DMS 273 (cell line): ENCODE data around the gene SP110.
A peak's percentile ranks its signal among the peaks of the same experiment; 100 is the strongest.
"Not testable (repeated sequence)": the region's sequence is repeated elsewhere in the genome, so short reads cannot be mapped to it uniquely, and the experiment has no call there.

ENCODE experiments used
- DNase-seq: peaks from one replicate; lab custom pipeline; 2025; ENCODE audit not compliant: unreplicated experiment; lab: John Stamatoyannopoulos, UW

The SP110 gene

DNA sequence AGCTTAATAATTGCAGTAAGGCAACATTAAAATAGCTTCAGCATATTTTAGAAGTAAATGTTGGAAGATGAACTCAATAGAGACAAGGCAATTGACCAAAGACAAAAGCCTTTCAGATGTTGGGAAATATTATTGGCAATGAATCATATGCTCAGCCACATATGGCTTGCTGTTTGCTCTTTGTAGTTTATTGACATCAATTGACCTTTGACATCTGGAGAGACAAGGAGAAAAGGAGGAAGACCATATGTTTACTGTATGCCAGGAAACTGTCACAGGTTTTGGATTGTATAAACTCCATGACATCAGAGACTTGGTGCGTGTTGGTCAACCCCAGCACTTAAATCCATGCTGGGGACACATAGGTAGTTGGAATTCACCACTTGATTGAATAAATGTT, 90.4 kb downstream of the SP110 start:
- DNase-seq = peak; percentile 29

DNA sequence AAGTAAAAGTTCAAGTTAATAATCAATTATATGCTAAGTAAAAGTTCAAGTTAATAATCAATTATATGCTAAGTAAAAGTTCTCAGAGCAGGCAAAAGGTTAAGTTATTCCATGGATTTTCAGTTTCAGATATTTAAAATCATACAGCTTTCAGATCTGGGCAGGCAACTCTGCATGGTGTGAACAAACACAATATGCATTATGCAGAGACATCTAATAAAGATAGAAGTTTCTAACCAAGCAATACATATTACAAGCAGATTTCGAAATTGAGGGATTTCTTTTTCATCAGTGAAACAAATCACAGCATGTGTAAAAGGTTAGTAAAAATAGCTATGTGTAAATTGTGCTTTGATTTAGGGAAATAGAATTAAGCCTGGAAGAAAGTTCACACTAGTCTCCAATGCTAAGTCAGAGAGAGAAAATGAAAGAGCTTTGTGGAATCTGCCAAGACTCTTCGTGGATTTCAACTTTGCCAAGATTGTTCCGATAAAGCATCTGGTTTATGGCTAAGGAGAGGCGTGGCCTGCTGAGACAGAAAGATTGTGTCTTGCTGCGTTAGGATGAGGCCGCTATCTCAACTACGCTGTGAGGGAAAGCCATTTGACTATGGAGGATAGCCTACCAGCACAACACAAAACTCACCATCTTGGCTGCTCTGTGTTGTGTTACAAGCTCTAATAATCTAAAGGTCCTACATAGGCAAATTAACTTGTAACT, 91.0 kb downstream of the SP110 start:
- peak; percentile 54 for DNase-seq

DNA sequence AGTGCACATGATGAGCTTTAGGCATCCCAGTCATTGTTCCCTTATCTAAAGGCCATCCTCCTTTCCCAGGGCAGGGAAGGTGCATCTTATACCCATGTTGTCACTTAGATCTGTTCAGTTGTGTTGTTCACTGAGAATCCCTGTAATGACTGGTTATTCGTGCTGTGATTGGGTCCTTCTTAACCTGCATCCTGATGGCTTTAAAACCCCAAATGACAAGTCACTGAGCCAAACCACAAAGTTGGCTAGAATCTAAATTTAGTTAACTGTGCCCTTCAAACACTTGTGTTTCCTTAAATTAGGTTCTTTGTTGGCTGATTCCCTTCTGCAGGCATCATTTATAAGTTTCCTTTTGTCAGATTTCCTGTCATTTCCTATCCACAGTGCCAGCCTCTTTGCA, 92.6 kb downstream of the SP110 start:
- no peak for DNase-seq

DNA sequence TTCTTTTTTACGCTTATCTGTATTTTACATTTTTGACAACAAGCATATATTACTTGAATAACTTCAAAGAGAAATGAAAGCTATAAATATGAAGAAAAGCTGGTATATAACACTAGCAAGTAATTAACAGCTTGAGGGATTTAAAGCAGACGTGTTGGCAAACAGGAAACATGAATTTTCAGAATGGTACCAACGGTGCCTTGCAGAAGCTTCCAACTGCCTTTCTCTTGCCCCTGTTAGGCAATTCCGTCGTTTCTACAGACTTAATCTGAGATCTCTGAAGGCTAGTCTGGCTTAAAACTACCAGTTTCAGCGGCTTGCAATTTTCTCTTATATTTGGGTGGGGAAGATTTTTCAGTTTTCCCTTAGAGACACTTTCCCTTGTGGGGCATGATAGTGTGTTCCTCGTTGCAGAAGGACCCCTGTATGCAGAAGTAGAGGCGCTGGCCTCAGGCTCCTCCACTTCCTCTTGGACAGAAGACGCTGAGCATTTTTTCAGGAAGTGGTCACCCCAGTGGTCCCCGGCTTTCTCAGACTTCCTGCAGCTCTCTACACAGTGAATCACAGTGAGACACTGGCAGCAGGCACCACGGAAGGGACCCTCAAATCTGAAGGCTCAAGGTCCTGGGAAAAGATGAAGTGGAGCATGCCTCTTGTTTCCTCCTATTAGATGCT, 94.9 kb downstream of the SP110 start:
- no peak for DNase-seq

DNA sequence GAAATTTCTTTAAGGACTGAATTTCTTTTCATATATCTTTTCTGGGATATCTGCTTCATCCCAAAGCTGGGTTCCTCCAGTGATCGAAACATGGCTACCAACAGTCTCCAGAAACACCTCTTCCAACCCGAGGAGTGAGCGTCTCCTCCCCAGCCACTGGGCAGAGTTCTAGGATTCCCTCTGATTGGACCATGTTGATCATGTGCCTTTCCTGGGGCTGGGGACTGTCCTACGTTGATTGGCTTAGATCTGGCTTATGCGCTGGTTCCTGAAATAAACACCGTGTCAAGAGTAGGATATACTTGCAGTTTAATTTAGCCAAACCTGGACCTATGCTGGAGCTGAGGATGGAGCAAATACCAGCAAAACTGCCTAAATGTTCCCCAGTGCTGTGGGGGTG, 95.5 kb downstream of the SP110 start:
- no peak for DNase-seq

DNA sequence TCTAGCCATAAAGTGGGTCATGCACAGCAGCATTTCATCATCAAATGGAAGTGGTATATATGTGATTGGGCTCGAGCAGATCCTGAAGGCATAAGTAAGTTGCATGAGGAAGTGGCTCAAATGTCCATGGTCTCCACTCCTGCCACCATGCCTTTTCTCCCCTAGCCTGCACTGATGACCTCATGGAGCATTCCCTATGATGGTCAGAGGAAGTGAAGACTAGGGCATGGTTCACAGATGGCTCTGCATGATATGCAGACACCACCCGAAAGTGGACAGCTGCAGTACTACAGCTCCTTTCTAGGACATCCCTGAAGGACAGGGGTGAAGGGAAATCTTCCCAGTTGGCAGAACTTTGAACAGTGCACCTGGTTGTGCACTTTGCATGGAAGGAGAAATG, 99.4 kb downstream of the SP110 start:
- DNase-seq = not testable (repeated sequence)

DNA sequence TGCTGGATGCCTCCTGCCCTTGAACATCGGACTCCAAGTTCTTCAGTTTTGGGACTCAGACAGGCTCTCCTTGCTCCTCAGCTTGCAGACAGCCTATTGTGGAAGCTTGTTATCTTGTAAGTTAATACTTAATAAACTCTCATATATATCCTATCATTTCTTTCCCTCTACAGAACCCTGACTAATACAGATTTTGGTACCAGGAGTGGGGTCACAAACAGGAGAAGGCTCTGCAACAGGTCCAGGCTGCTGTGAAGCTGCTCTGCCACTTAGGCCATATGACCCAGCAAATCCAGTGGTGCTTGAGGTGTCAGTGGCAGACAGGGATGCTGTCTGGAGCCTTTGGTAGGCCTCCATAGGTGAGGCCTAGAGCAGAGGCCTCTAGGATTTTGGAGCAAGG, 100.0 kb downstream of the SP110 start:
- not testable (repeated sequence) for DNase-seq
